Amygdala (tissue), 56 donors: ENCODE data around the gene DDX6.

Experiments used
- DNase-seq, 56 donors: peaks; one replicate each; lab custom pipeline; 2025; lab: John Stamatoyannopoulos, UW

Gene DDX6

GRCh38 chr11:118705791-118706545, 85.0 kb downstream of the DDX6 start:
- peak in 13 of 56 donors; percentile 11 to 50 (median 25) for DNase-seq

- peak in 35 of 56 donors; percentile 13 to 77 (median 48) for DNase-seq
Measured at GRCh38 chr11:118705111-118705741, 85.7 kb downstream of the DDX6 start.

- peak in 14 of 56 donors; percentile 7 to 70 (median 28) for DNase-seq
Measured at GRCh38 chr11:118703563-118704106, 87.3 kb downstream of the DDX6 start.

- DNase-seq = no peak
Measured at GRCh38 chr11:118699506-118700220, 91.3 kb downstream of the DDX6 start.
